SK-N-SH treated with all-trans-retinoic acid at 6 μM for 48 hours (cell line): ENCODE results near the gene ROPN1L.
A peak's percentile ranks its signal among the peaks of the same experiment; 100 is the strongest.

Experiments
- ATAC-seq: fragments of 200-7000 bp; cut with Tn5 transposase; 3 replicates; pipeline ENCODE4 v1.9.1; 2020; ENCODE audit warnings: mild to moderate bottlenecking, moderate library complexity
- ARNTL ChIP-seq: fragments of 450-650 bp; formaldehyde crosslinking; IDR thresholded peaks from 2 replicates; pipeline ENCODE4 v1.5.0; 2020; ENCODE audit warnings: low read depth, mild to moderate bottlenecking, moderate library complexity, borderline replicate concordance
- BACH2 ChIP-seq: fragments of 250-450 bp; sonication (Bioruptor Pico); IDR thresholded peaks from 2 replicates; pipeline ENCODE4 v1.9.0; 2021; ENCODE audit warnings: mild to moderate bottlenecking, borderline replicate concordance
- CSDC2 ChIP-seq: fragments of 250-450 bp; sonication (Bioruptor Pico); IDR thresholded peaks from 2 replicates; pipeline ENCODE4 v1.5.0; 2020; ENCODE audit warnings: mild to moderate bottlenecking, moderate library complexity
- ISL1 ChIP-seq: fragments of 250-450 bp; sonication (Bioruptor Pico); IDR thresholded peaks from 2 replicates; pipeline ENCODE4 v2.1.2; 2022; ENCODE audit warnings: mild to moderate bottlenecking, moderate library complexity
- OSR1 ChIP-seq: fragments of 250-450 bp; sonication (Bioruptor Pico); IDR thresholded peaks from 2 replicates; pipeline ENCODE4 v1.8.0; 2022; ENCODE audit warnings: moderate library complexity, mild to moderate bottlenecking, inconsistent platforms
- POU6F1 ChIP-seq: fragments of 250-450 bp; sonication (Bioruptor Pico); IDR thresholded peaks from 2 replicates; pipeline ENCODE4 v1.8.0; 2021; ENCODE audit warnings: low read depth, mild to moderate bottlenecking, moderate library complexity, borderline replicate concordance
- RARB ChIP-seq: fragments of 250-450 bp; sonication (Bioruptor Pico); IDR thresholded peaks from 2 replicates; pipeline ENCODE4 v1.8.0; 2021; ENCODE audit warnings: mild to moderate bottlenecking, moderate library complexity
- SNAI2 ChIP-seq: fragments of 250-450 bp; sonication (Bioruptor Pico); IDR thresholded peaks from 2 replicates; pipeline ENCODE4 v1.5.0; 2020; ENCODE audit warnings: mild to moderate bottlenecking, moderate library complexity
- ZC3H10 ChIP-seq: fragments of 250-450 bp; sonication (Bioruptor Pico); IDR thresholded peaks from 2 replicates; pipeline ENCODE4 v1.5.1; 2021; ENCODE audit warnings: mild to moderate bottlenecking, moderate library complexity
- ZFP3 ChIP-seq: fragments of 250-450 bp; sonication (Bioruptor Pico); IDR thresholded peaks from 2 replicates; pipeline ENCODE4 v1.5.0; 2020; ENCODE audit warnings: mild to moderate bottlenecking, moderate library complexity
- ZFP30 ChIP-seq: fragments of 450-650 bp; formaldehyde crosslinking; IDR thresholded peaks from 2 replicates; pipeline ENCODE4 v1.5.0; 2022; ENCODE audit warnings: mild to moderate bottlenecking, moderate library complexity
- ZNF565 ChIP-seq: fragments of 450-650 bp; formaldehyde crosslinking; conservative IDR thresholded peaks from 2 replicates; pipeline ENCODE4 v1.5.0; 2020; ENCODE audit warnings: low read depth, mild to moderate bottlenecking, moderate library complexity
- ZNF70 ChIP-seq: fragments of 450-650 bp; formaldehyde crosslinking; IDR thresholded peaks from 2 replicates; pipeline ENCODE4 v1.5.0; 2020; ENCODE audit warnings: mild to moderate bottlenecking, moderate library complexity
- ZNF8 ChIP-seq: fragments of 450-650 bp; formaldehyde crosslinking; IDR thresholded peaks from 2 replicates; pipeline ENCODE4 v1.5.0; 2020; ENCODE audit warnings: mild to moderate bottlenecking, moderate library complexity
- TF ChIP-seq, protein P1 (sequence below): fragments of 250-450 bp; sonication (Bioruptor Pico); IDR thresholded peaks from 2 replicates; pipeline ENCODE4 v1.5.1; 2020; ENCODE audit warnings: low read depth, mild to moderate bottlenecking, moderate library complexity
- TF ChIP-seq, protein P2 (sequence below): fragments of 250-450 bp; sonication (Bioruptor Pico); IDR thresholded peaks from 2 replicates; pipeline ENCODE4 v1.5.1; 2021; ENCODE audit warnings: mild to moderate bottlenecking, moderate library complexity
- TF ChIP-seq, protein P3 (sequence below): fragments of 250-450 bp; sonication (Bioruptor Pico); IDR thresholded peaks from 2 replicates; pipeline ENCODE4 v1.5.0; 2020; ENCODE audit warnings: mild to moderate bottlenecking, moderate library complexity

ROPN1L gene

DNA sequence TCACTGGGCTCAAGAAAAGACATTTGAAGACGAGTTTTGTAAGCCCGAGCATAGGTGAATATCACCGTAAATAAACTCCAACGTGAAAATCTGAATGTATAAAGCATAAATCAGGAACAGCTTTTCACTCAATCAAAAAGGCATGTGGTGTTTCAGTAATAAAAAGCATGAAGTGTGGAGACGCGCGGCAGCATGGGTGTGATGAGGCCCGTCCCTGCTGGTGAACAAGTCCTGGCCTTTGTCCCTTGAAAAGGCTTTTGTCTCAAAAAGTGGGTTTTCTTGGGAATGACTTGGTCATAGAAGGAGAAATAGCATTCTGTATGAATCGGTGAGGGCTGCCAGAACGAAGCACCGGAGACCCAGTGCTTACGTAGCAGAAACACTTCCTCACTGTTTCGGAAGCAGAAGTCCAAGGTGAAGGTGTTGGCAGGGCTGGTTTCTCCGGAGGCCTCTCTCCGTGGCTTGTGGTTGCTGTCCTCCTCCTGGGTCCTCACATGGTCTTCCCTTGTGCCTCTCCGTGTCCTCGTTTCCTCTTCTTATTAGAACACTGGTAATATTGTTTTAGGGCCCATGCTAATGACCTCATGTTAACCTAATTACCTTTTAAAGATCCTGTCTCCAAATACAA lies 24.9 kb downstream of the ROPN1L start (continued):
- TF ChIP-seq, protein P1, sequence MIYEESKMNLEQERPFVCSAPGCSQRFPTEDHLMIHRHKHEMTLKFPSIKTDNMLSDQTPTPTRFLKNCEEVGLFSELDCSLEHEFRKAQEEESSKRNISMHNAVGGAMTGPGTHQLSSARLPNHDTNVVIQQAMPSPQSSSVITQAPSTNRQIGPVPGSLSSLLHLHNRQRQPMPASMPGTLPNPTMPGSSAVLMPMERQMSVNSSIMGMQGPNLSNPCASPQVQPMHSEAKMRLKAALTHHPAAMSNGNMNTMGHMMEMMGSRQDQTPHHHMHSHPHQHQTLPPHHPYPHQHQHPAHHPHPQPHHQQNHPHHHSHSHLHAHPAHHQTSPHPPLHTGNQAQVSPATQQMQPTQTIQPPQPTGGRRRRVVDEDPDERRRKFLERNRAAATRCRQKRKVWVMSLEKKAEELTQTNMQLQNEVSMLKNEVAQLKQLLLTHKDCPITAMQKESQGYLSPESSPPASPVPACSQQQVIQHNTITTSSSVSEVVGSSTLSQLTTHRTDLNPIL (CRISPR knock-in tag), result no peak
- TF ChIP-seq ZNF565 (CRISPR knock-in tag) (no peak), ARNTL (no peak), ZFP30 (no peak), SNAI2 (no peak), ISL1 (no peak)
- TF ChIP-seq, all 23 proteins: peak for 0

DNA sequence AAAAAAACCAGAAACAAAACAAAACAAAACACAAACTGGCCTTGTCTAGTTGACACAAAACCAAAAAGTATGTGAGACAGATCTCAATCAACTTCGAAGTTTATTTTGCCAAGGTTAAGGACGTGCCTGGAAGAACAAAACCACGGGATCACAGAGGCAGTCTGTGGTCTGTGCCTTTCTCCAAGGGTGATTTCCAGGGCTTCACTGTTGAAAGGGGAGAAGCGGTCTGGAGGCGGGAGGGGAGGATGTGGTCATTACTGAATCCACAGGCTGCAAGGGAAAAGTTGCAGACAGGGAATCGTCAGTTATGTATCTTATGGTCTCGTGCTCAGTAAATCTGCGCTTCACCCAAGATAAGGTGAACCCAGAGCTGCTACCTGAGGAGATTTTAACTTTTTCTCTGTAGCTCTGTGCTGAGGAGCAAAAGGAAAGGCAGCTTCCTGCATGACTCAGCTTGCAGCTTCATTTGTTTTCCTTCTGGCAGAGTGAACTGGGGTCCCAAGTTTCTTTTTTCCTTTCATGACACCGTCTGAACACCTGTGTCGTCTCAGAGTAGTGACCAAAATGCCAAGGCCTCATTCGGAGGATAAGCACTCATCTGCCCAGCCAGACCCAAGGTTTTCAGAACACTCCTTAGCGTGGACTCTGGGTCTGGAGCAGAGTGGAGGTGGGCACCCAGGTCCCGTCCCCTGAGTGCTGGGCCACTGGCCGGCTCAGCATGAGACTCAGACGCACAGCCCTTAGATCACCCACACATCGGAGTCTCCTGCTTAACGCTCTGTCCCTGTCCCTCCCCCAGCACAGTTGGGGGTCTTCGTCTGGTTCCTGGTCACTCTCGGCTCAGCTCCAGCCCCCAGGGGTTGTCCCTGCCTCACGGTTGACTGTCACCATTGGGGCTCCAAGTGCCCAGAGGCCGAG lies 25.9 kb downstream of the ROPN1L start:
- ATAC-seq, result peak; percentile 83
- TF ChIP-seq, protein P2, sequence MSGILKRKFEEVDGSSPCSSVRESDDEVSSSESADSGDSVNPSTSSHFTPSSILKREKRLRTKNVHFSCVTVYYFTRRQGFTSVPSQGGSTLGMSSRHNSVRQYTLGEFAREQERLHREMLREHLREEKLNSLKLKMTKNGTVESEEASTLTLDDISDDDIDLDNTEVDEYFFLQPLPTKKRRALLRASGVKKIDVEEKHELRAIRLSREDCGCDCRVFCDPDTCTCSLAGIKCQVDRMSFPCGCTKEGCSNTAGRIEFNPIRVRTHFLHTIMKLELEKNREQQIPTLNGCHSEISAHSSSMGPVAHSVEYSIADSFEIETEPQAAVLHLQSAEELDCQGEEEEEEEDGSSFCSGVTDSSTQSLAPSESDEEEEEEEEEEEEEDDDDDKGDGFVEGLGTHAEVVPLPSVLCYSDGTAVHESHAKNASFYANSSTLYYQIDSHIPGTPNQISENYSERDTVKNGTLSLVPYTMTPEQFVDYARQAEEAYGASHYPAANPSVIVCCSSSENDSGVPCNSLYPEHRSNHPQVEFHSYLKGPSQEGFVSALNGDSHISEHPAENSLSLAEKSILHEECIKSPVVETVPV (CRISPR knock-in tag), result no peak
- no peak for TF ChIP-seq RARB (CRISPR knock-in tag)
- no peak for TF ChIP-seq ZC3H10 (CRISPR knock-in tag)
- TF ChIP-seq ZNF70 (CRISPR knock-in tag), result no peak
- TF ChIP-seq, protein P3, sequence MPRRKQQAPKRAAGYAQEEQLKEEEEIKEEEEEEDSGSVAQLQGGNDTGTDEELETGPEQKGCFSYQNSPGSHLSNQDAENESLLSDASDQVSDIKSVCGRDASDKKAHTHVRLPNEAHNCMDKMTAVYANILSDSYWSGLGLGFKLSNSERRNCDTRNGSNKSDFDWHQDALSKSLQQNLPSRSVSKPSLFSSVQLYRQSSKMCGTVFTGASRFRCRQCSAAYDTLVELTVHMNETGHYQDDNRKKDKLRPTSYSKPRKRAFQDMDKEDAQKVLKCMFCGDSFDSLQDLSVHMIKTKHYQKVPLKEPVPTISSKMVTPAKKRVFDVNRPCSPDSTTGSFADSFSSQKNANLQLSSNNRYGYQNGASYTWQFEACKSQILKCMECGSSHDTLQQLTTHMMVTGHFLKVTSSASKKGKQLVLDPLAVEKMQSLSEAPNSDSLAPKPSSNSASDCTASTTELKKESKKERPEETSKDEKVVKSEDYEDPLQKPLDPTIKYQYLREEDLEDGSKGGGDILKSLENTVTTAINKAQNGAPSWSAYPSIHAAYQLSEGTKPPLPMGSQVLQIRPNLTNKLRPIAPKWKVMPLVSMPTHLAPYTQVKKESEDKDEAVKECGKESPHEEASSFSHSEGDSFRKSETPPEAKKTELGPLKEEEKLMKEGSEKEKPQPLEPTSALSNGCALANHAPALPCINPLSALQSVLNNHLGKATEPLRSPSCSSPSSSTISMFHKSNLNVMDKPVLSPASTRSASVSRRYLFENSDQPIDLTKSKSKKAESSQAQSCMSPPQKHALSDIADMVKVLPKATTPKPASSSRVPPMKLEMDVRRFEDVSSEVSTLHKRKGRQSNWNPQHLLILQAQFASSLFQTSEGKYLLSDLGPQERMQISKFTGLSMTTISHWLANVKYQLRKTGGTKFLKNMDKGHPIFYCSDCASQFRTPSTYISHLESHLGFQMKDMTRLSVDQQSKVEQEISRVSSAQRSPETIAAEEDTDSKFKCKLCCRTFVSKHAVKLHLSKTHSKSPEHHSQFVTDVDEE (CRISPR knock-in tag), result no peak
- TF ChIP-seq BACH2, result no peak
- TF ChIP-seq ZFP3 (CRISPR knock-in tag), result no peak
- TF ChIP-seq OSR1, result no peak
- TF ChIP-seq POU6F1 (CRISPR knock-in tag), result no peak

GRCh38 chr5:10468256-10468655 lies 26.6 kb downstream of the ROPN1L start:
- ATAC-seq, result no peak
- TF ChIP-seq ZFP30 (no peak), POU6F1 (CRISPR knock-in tag) (no peak), ARNTL (no peak), CSDC2 (no peak), SNAI2 (no peak), OSR1 (no peak), ZNF8 (CRISPR knock-in tag) (no peak)
- TF ChIP-seq, all 23 proteins: peak for 0
